ENCODE measurements around the gene SEC14L2. TPM values are rescaled to one million over a fixed set of nuclear protein-coding genes. Genes with fewer than 3 reads are reported as not detected.

The SEC14L2 gene
- total and polyA plus RNA-seq, 10 of the 15 experiments (the other 5 are each of a cell fraction or from before 2014, with no cell fraction given), result 0.08 to 4.0 (median 0.48) TPM

- TF ChIP-seq ZNF592 (IDR thresholded peaks at IDR 0.05) (0 out of 2 replicates have a peak, but pooled peaks have one; percentile 42), JUND (IDR thresholded peaks at IDR 0.05; ENCODE audit: low read depth, low read length) (0 out of 2 replicates have a peak, but pooled peaks have one; percentile 7), GATAD2B (conservative IDR thresholded peaks at IDR 0.05; ENCODE audit: low read depth) (0 out of 2 replicates have a peak, but pooled peaks have one; percentile 39), SMC3 (IDR thresholded peaks at IDR 0.05; ENCODE audit: borderline replicate concordance, low read length) (peak; percentile 91), YY1 (IDR thresholded peaks at IDR 0.05; ENCODE audit: low read depth, low read length) (peak; percentile 64)
These were observed 9.6 kb upstream of the SEC14L2 start, which contains the start of gene RNF215 (continued) for GRCh38 chr22:30386960-30387827.

Data from GM12878 (cell line).